ENCODE data around the gene GFOD1.

GFOD1 gene

GRCh38 chr6:13377054-13377758, 110.2 kb downstream of the GFOD1 start:
- DNase-seq (ENCODE audit: low read depth in 2 of 2): no peak

GRCh38 chr6:13375360-13375878, 112.0 kb downstream of the GFOD1 start:
- DNase-seq (ENCODE audit: low read depth in 2 of 2): no peak

DNA sequence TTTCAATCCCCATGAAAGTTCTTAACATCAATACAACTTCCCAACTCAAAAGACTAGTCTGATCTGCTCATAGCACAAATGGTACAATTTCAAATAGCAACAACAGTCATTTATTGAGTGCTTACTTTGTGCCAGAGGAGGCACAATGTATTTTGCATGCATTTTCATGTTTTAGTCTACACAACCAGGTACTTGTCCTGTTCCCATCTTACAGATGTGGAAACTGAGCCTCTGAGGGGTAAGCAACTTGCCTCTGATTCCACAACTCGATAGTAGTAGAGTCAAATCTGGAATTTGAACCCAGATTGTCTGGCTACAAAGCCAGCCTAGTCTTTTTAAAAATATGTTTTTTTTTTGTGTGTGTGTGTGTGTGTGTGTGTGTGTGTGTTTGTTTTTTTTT, 113.5 kb downstream of the GFOD1 start:
- DNase-seq (ENCODE audit: low read depth in 2 of 2): no peak

DNA sequence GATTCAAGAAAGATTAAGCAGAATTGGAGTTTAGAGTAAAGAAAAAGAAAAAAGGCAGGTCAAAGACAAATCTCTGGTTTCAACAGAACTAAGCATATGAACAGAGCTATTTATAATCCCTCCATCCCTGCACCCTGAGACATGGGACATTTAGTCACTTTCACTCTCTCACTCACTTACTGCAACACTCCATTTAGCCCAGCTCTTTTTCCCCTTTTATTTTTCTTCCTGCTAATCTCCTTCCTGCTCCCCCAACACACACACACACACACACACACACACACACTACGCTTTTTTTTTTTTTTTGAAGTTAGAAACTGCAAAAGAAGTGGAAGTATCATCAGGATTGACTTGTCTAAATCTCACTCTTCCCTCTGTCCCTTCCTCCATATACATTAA, 113.9 kb downstream of the GFOD1 start:
- DNase-seq (ENCODE audit: low read depth in 2 of 2): no peak

- no peak for DNase-seq (ENCODE audit: low read depth in 2 of 2)
These were observed 114.5 kb downstream of the GFOD1 start for GRCh38 chr6:13372688-13373487.

GRCh38 chr6:13372076-13372475, 115.3 kb downstream of the GFOD1 start:
- DNase-seq (ENCODE audit: low read depth in 2 of 2): no peak

- no peak for DNase-seq (ENCODE audit: low read depth in 2 of 2)
These were observed 115.9 kb downstream of the GFOD1 start for GRCh38 chr6:13371421-13372072.

DNA sequence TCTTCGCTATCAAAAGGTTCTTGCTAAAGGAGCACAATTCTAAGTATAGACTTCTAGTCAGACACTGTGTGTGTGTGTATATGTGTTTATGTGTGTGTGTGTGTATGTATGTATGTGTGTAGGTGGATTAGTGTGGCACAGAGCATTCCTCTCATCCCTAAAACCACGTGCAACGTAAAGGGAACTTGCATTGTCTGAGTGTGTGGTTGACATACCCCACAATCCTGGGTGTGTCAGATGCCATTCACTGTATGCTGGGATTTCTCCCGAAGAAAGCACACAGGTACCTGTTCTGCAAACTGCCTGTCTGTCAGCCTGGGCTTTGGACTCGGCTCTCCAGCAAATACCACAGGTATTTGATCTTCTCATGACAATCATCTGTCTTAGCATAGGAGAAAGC, 116.8 kb downstream of the GFOD1 start:
- DNase-seq (ENCODE audit: low read depth in 2 of 2): no peak

DNA sequence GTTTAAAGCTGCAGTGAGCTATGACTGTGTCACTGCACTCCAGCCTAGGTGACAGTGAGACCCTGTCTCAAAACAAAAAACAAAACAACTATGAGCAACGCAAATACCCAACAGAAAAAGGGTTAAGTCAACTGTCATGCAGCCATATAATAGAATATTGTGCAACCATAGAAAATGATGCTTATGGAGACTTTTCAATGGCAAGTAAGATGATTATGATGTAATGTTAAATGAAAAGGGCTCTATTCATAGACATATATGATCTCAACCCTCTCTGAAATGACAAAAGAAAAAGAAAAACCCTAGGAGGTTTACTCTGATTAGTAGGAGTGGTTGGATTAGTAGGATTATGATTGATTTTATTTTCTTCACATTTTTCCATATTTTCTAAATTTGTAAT, 117.8 kb downstream of the GFOD1 start:
- no peak for DNase-seq (ENCODE audit: low read depth in 2 of 2)

DNA sequence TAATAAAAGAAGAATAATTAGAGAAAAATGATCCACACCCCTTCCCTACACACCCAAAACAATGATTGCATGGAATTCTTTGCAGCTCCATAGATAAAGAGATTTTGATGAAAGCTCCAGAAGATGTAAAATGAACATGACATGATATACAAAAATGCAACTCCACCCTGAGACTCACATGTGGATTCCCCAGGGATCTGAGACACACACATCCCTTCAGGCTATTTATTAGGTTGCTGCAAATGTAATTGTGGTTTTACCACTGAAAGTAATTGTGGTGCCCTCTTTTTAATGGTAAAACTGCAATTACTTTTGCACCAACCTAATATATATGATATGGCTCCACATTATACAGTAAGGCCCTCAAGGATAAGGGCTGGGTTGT, 118.7 kb downstream of the GFOD1 start:
- DNase-seq (ENCODE audit: low read depth in 2 of 2): no peak

DNA sequence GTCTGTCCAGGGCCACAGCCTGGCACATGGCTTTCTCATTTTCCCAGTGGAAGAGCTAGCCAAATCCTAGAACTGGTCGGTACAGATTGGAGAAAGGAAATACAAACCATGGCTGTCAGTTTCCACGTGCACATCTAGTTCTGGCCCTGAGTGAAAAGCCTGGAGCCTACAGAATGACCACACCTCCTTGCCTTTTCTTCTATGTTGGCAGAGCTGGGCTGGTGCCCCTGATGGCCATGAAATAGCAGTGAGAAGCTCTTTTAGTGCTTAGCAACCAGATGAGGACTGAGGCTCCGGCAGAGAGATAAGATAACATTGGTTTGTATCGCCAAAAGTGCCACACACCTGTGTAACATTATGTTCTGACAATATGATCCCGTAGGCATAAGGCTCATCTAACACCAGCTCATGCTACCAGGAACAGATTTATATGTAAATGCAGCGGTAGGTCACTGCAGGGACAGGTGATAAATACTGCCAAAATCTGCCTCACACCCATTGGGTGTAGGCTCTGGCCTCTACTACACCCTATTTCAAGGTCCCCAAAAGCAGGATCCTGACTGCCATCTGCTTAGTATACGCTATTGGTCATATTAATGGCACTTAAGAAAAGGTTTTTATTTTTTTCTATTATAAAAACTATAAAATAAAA, 119.2 kb downstream of the GFOD1 start:
- no peak for DNase-seq (ENCODE audit: low read depth in 2 of 2)

- no peak for DNase-seq (ENCODE audit: low read depth in 2 of 2)
These were observed 120.0 kb downstream of the GFOD1 start for GRCh38 chr6:13367396-13367795.

GRCh38 chr6:13365320-13365719, 122.1 kb downstream of the GFOD1 start:
- DNase-seq (ENCODE audit: low read depth in 2 of 2): no peak

DNA sequence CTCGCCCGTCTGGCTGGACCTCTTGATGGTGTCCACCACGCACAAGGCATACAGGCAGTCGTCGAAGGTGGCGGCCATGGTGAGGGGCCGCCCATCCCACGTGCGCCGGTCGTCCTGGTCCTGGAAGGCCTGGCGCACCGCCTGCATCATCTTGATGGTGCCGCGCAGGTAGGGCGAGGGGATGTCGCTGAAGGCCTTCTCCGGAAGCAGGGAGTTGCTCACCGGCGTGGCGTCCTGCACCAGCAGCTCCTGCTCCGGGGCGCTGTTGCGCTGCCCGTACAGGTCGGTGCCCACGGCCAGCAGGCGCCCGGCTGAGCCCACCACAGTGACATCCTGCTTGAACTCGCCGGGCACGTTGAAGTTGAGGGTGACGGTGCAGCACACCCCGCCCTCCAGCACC, 122.6 kb downstream of the GFOD1 start:
- no peak for DNase-seq (ENCODE audit: low read depth in 2 of 2)

GRCh38 chr6:13362412-13362811, 125.0 kb downstream of the GFOD1 start:
- no peak for DNase-seq (ENCODE audit: low read depth in 2 of 2)

- DNase-seq (ENCODE audit: low read depth in 2 of 2): no peak
These were observed 126.5 kb downstream of the GFOD1 start for GRCh38 chr6:13360671-13361540.

DNA sequence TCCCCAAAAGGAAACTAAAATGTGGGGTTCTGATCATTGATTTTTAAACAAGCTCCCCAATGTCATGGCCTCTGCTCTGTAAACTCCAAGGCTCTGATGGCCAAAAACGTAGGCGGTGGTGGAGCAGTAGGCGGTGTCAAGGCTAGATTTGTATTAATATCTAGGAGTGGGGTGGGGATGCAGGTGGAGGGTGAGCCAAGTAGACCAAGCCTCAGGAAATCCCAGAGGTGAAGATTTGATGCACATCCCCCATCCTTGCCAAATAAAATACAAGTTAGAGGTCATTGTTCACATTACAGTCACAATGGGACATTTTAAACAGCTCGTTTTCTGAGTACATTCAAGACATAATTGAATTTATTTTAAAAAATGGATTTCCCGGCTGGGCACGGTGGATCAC, 128.1 kb downstream of the GFOD1 start:
- DNase-seq (ENCODE audit: low read depth in 2 of 2): no peak

GRCh38 chr6:13358511-13358910, 128.9 kb downstream of the GFOD1 start:
- no peak for DNase-seq (ENCODE audit: low read depth in 2 of 2)

DNA sequence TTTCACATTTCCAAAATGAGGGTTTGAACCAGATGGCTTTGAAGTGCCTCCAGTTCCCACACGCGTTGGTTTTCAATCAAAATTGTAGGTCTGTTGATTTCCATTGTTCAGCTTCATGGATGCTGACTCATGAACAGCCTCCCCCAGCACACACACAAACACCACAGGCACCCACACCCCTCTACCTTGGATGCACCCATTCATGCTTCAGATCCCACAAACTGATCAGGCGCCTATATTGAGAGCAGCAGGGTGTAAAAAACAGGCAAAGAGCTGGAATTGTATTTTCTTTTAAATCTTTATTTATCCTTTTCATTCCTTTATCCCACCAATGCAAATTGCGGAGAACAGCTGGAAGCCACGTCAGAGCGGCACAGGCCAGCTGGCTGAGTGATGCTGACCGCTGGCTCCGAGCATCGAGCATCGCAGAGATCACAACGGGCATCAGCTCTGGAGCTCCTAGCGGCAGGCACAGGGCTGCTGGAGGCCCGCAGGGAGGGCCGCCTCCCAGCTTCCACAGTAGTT, 129.8 kb downstream of the GFOD1 start:
- DNase-seq (ENCODE audit: low read depth in 2 of 2): no peak

DNA sequence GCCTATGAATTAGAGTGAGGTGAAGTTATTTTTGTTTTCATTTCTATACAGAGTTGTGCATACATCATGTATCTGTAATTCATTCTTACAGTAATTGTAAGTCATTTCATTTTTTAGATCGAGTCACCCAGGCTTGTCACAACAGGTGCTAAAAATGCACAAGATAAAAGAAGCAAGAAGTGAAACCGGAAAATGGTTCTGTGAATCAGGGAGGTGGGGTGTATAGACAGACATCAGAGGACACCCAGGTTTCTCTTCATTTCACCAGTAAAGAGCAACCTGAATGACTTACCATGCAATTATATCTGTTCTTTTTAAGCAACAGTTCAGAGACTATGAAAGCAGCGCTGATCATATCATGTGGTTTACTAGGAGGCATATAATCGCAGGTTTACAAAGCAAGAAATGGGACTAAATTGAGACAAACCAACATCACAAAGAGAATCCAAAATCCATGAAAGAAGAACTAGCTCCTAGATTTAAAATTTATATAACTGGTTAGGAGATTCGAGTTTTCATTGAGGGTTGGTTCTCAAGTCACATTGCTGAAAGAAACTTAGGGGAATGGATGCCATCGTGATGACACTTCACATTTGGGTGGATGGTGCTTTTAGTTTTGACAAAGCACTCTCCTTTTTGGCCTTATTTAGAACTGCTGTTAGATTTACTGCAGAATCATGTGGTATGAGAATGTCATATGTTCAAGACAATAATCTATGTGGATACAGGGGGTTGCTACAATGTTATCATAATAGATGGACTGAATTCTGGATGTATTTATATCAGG, 131.2 kb downstream of the GFOD1 start:
- DNase-seq (ENCODE audit: low read depth in 2 of 2): no peak

Measured in fibroblast of skin of left biceps (primary cell).